GM23338 (cell line): ENCODE measurements around the gene NECTIN1. TPM values are rescaled to one million over a fixed set of nuclear protein-coding genes. Genes with fewer than 3 reads are reported as not detected.

Experiments
- ATAC-seq: fragments of 200-7000 bp; cut with Tn5 transposase; 3 replicates; pipeline ENCODE4 v1.9.1; 2020
- DNase-seq: peaks from one replicate; pipeline ENCODE4 v3.0.0-alpha.2; 2015; ENCODE audit warnings: low spot score
- H2AFZ ChIP-seq: fragments of 200-600 bp; sonication (generic); 2 replicates; pipeline ENCODE4 v1.8.0; 2016; ENCODE audit warnings: antibody characterized with exemption, mild to moderate bottlenecking, moderate library complexity
- H3F3A ChIP-seq: fragments of 200-600 bp; sonication (generic); replicated peaks from 2 replicates; pipeline ENCODE4 v1.8.0; 2017; ENCODE audit warnings: antibody characterized with exemption, mixed run types, low read depth
- H3K27ac ChIP-seq: fragments of 200-600 bp; sonication (generic); 2 replicates; pipeline ENCODE4 v1.6.1; 2016; ENCODE audit warnings: low read depth
- H3K27me3 ChIP-seq: fragments of 200-600 bp; sonication (generic); 2 replicates; pipeline ENCODE4 v1.8.0; 2016; ENCODE audit warnings: mild to moderate bottlenecking, mixed run types, moderate library complexity; ENCODE audit not compliant: insufficient read depth
- H3K36me3 ChIP-seq: fragments of 200-600 bp; sonication (generic); 2 replicates; pipeline ENCODE4 v1.8.0; 2016; ENCODE audit warnings: mild to moderate bottlenecking; ENCODE audit not compliant: insufficient read depth
- H3K4me1 ChIP-seq: fragments of 200-600 bp; sonication (generic); 2 replicates; pipeline ENCODE4 v1.8.0; 2016; ENCODE audit warnings: mild to moderate bottlenecking, moderate library complexity; ENCODE audit not compliant: insufficient read depth
- H3K4me2 ChIP-seq: fragments of 200-600 bp; sonication (generic); 2 replicates; pipeline ENCODE4 v1.7.1; 2017; ENCODE audit warnings: mixed run types
- H3K4me3 ChIP-seq: fragments of 200-600 bp; sonication (generic); 2 replicates; pipeline ENCODE4 v1.6.1; 2016; ENCODE audit warnings: mixed run types
- H3K79me2 ChIP-seq: fragments of 200-600 bp; sonication (generic); replicated peaks from 2 replicates; pipeline ENCODE4 v1.8.0; 2017; ENCODE audit warnings: mild to moderate bottlenecking; ENCODE audit not compliant: insufficient read depth
- H3K9me2 ChIP-seq: fragments of 200-600 bp; sonication (generic); 2 replicates; pipeline ENCODE4 v1.8.0; 2017; ENCODE audit not compliant: insufficient read depth
- H4K20me1 ChIP-seq: fragments of 200-600 bp; sonication (generic); replicated peaks from 2 replicates; pipeline ENCODE4 v1.8.0; 2017; ENCODE audit warnings: mild to moderate bottlenecking; ENCODE audit not compliant: insufficient read depth
- H3K27ac Mint-ChIP-seq: 2 replicates; pipeline ENCODE4 v1.8.0; 2020; ENCODE audit warnings: inconsistent platforms, mild to moderate bottlenecking, moderate library complexity, mixed read lengths
- H3K27me3 Mint-ChIP-seq: 3 replicates; pipeline ENCODE4 v1.8.0; 2022; ENCODE audit warnings: low read depth, mild to moderate bottlenecking, moderate library complexity, mixed read lengths, inconsistent platforms; ENCODE audit not compliant: insufficient read depth, poor library complexity
- H3K36me3 Mint-ChIP-seq: 3 replicates; pipeline ENCODE4 v1.8.0; 2021; ENCODE audit warnings: low read depth, mild to moderate bottlenecking, inconsistent platforms, moderate library complexity, mixed read lengths
- H3K4me1 Mint-ChIP-seq: 3 replicates; pipeline ENCODE4 v1.8.0; 2020; ENCODE audit warnings: mild to moderate bottlenecking, inconsistent platforms, mixed read lengths
- H3K4me3 Mint-ChIP-seq: 3 replicates; pipeline ENCODE4 v1.8.0; 2021; ENCODE audit warnings: moderate library complexity, mild to moderate bottlenecking, inconsistent platforms, mixed read lengths
- H3K9me3 Mint-ChIP-seq: 3 replicates; pipeline ENCODE4 v1.8.0; 2020; ENCODE audit warnings: moderate library complexity, mild to moderate bottlenecking, inconsistent platforms, mixed read lengths
- CREB1 ChIP-seq: fragments of 250-450 bp; sonication (Bioruptor Pico); IDR thresholded peaks from 2 replicates; pipeline ENCODE4 v1.5.0; 2020; ENCODE audit warnings: low read depth, mild to moderate bottlenecking, moderate library complexity
- EZH2 ChIP-seq: fragments of 200-600 bp; sonication (generic); IDR thresholded peaks from one replicate; pipeline ENCODE4 v1.8.0; 2017; ENCODE audit warnings: antibody characterized with exemption, mild to moderate bottlenecking, low read depth; ENCODE audit not compliant: unreplicated experiment
- EZH2phosphoT487 ChIP-seq: fragments of 200-600 bp; sonication (generic); IDR thresholded peaks from one replicate; pipeline ENCODE4 v1.8.1; 2018; ENCODE audit warnings: antibody characterized with exemption; ENCODE audit not compliant: unreplicated experiment
- JUNB ChIP-seq: IDR thresholded peaks from one replicate; pipeline ENCODE4 v1.6.1; 2016; ENCODE audit warnings: antibody characterized with exemption; ENCODE audit not compliant: unreplicated experiment
- NANOG ChIP-seq: IDR thresholded peaks from 2 replicates; pipeline ENCODE4 v1.6.1; 2016; ENCODE audit warnings: antibody characterized with exemption, borderline replicate concordance
- POLR2AphosphoS5 ChIP-seq: IDR thresholded peaks from 2 replicates; pipeline ENCODE4 v1.6.1; 2016; ENCODE audit warnings: antibody characterized with exemption, low read depth
- STAT1 ChIP-seq: IDR thresholded peaks from one replicate; pipeline ENCODE4 v1.6.1; 2016; ENCODE audit warnings: antibody characterized with exemption; ENCODE audit not compliant: unreplicated experiment
- ZNF114 ChIP-seq: fragments of 250-450 bp; sonication (Bioruptor Pico); IDR thresholded peaks from 2 replicates; pipeline ENCODE4 v1.5.0; 2020; ENCODE audit warnings: mild to moderate bottlenecking, moderate library complexity
- ZNF331 ChIP-seq: fragments of 250-450 bp; sonication (Bioruptor Pico); IDR thresholded peaks from 2 replicates; pipeline ENCODE4 v1.5.0; 2020; ENCODE audit warnings: low read depth, mild to moderate bottlenecking, moderate library complexity
- polyA plus RNA-seq: library from polyadenylated mRNA; unstranded; fragments of >200 nt; fragmentation: Nextera tagmentation; extraction: Ambion mirVana; gene quantifications from 2 replicates; pipeline ENCODE4 v1.2.1, GENCODE V29; 2016
- total RNA-seq: library from RNA; depleted of rRNA; stranded (reverse); fragments of >200 nt; shearing (Covaris generic); gene quantifications from 2 replicates; pipeline ENCODE4 v1.2.3, GENCODE V29; 2014
- TF ChIP-seq, protein P1 (sequence below): IDR thresholded peaks from 2 replicates; pipeline ENCODE4 v1.6.1; 2016; ENCODE audit warnings: antibody characterized with exemption
- TF ChIP-seq, protein P2 (sequence below): IDR thresholded peaks from one replicate; pipeline ENCODE4 v1.6.1; 2018; ENCODE audit warnings: antibody characterized with exemption; ENCODE audit not compliant: unreplicated experiment
- TF ChIP-seq, protein P3 (sequence below), 2 experiments: fragments of 200-600 bp in 1 of 2; sonication (generic) in 1 of 2; conservative IDR thresholded peaks; 2 replicates each; pipeline versions ENCODE4 v1.5.1 to v1.6.1; 2016 to 2017; ENCODE audit warnings: antibody characterized with exemption in 2 of 2, low read depth in 2 of 2, mild to moderate bottlenecking in 2 of 2, moderate library complexity in 1 of 2
- TF ChIP-seq, protein P4 (sequence below): fragments of 250-450 bp; sonication (Bioruptor Pico); IDR thresholded peaks from 2 replicates; pipeline ENCODE4 v1.5.0; 2020; ENCODE audit warnings: mild to moderate bottlenecking, moderate library complexity

Gene NECTIN1
- total and polyA plus RNA-seq, 2 experiments from 2014 or later: 18.7 to 56.3 TPM

DNA sequence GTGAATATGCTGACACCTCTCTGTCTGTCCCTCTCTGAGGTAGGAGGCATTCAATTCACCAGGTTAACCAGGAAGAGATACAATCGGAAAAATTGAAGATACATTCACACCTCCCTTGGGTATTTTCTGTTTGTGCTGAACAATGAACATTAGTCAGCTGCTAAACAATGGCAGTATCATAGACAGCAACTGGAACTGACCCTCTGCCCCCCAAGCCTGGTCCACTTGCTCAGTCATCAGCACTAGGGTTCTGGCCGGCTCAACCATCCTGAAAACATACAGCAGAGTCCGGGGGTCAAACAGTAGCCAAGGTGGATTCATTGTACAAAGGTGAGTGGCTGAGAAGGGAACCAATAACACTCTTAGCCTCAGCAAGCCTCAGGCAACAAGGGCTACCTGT is 4.0 kb downstream of the NECTIN1 start:
- TF ChIP-seq, protein P1, sequence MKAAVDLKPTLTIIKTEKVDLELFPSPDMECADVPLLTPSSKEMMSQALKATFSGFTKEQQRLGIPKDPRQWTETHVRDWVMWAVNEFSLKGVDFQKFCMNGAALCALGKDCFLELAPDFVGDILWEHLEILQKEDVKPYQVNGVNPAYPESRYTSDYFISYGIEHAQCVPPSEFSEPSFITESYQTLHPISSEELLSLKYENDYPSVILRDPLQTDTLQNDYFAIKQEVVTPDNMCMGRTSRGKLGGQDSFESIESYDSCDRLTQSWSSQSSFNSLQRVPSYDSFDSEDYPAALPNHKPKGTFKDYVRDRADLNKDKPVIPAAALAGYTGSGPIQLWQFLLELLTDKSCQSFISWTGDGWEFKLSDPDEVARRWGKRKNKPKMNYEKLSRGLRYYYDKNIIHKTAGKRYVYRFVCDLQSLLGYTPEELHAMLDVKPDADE: no peak
- TF ChIP-seq ZNF114 (CRISPR knock-in tag) (no peak), JUNB (no peak), CREB1 (CRISPR knock-in tag) (no peak), EZH2 (no peak), ZNF331 (CRISPR knock-in tag) (no peak), EZH2phosphoT487 (no peak), STAT1 (no peak), NANOG (no peak), POLR2AphosphoS5 (no peak)
- TF ChIP-seq, protein P2, sequence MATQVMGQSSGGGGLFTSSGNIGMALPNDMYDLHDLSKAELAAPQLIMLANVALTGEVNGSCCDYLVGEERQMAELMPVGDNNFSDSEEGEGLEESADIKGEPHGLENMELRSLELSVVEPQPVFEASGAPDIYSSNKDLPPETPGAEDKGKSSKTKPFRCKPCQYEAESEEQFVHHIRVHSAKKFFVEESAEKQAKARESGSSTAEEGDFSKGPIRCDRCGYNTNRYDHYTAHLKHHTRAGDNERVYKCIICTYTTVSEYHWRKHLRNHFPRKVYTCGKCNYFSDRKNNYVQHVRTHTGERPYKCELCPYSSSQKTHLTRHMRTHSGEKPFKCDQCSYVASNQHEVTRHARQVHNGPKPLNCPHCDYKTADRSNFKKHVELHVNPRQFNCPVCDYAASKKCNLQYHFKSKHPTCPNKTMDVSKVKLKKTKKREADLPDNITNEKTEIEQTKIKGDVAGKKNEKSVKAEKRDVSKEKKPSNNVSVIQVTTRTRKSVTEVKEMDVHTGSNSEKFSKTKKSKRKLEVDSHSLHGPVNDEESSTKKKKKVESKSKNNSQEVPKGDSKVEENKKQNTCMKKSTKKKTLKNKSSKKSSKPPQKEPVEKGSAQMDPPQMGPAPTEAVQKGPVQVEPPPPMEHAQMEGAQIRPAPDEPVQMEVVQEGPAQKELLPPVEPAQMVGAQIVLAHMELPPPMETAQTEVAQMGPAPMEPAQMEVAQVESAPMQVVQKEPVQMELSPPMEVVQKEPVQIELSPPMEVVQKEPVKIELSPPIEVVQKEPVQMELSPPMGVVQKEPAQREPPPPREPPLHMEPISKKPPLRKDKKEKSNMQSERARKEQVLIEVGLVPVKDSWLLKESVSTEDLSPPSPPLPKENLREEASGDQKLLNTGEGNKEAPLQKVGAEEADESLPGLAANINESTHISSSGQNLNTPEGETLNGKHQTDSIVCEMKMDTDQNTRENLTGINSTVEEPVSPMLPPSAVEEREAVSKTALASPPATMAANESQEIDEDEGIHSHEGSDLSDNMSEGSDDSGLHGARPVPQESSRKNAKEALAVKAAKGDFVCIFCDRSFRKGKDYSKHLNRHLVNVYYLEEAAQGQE: no peak
- TF ChIP-seq, protein P3, sequence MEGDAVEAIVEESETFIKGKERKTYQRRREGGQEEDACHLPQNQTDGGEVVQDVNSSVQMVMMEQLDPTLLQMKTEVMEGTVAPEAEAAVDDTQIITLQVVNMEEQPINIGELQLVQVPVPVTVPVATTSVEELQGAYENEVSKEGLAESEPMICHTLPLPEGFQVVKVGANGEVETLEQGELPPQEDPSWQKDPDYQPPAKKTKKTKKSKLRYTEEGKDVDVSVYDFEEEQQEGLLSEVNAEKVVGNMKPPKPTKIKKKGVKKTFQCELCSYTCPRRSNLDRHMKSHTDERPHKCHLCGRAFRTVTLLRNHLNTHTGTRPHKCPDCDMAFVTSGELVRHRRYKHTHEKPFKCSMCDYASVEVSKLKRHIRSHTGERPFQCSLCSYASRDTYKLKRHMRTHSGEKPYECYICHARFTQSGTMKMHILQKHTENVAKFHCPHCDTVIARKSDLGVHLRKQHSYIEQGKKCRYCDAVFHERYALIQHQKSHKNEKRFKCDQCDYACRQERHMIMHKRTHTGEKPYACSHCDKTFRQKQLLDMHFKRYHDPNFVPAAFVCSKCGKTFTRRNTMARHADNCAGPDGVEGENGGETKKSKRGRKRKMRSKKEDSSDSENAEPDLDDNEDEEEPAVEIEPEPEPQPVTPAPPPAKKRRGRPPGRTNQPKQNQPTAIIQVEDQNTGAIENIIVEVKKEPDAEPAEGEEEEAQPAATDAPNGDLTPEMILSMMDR (conservative IDR thresholded peaks at IDR 0.05; ENCODE audit: low read depth in 2 of 2): no peak
- TF ChIP-seq, protein P4, sequence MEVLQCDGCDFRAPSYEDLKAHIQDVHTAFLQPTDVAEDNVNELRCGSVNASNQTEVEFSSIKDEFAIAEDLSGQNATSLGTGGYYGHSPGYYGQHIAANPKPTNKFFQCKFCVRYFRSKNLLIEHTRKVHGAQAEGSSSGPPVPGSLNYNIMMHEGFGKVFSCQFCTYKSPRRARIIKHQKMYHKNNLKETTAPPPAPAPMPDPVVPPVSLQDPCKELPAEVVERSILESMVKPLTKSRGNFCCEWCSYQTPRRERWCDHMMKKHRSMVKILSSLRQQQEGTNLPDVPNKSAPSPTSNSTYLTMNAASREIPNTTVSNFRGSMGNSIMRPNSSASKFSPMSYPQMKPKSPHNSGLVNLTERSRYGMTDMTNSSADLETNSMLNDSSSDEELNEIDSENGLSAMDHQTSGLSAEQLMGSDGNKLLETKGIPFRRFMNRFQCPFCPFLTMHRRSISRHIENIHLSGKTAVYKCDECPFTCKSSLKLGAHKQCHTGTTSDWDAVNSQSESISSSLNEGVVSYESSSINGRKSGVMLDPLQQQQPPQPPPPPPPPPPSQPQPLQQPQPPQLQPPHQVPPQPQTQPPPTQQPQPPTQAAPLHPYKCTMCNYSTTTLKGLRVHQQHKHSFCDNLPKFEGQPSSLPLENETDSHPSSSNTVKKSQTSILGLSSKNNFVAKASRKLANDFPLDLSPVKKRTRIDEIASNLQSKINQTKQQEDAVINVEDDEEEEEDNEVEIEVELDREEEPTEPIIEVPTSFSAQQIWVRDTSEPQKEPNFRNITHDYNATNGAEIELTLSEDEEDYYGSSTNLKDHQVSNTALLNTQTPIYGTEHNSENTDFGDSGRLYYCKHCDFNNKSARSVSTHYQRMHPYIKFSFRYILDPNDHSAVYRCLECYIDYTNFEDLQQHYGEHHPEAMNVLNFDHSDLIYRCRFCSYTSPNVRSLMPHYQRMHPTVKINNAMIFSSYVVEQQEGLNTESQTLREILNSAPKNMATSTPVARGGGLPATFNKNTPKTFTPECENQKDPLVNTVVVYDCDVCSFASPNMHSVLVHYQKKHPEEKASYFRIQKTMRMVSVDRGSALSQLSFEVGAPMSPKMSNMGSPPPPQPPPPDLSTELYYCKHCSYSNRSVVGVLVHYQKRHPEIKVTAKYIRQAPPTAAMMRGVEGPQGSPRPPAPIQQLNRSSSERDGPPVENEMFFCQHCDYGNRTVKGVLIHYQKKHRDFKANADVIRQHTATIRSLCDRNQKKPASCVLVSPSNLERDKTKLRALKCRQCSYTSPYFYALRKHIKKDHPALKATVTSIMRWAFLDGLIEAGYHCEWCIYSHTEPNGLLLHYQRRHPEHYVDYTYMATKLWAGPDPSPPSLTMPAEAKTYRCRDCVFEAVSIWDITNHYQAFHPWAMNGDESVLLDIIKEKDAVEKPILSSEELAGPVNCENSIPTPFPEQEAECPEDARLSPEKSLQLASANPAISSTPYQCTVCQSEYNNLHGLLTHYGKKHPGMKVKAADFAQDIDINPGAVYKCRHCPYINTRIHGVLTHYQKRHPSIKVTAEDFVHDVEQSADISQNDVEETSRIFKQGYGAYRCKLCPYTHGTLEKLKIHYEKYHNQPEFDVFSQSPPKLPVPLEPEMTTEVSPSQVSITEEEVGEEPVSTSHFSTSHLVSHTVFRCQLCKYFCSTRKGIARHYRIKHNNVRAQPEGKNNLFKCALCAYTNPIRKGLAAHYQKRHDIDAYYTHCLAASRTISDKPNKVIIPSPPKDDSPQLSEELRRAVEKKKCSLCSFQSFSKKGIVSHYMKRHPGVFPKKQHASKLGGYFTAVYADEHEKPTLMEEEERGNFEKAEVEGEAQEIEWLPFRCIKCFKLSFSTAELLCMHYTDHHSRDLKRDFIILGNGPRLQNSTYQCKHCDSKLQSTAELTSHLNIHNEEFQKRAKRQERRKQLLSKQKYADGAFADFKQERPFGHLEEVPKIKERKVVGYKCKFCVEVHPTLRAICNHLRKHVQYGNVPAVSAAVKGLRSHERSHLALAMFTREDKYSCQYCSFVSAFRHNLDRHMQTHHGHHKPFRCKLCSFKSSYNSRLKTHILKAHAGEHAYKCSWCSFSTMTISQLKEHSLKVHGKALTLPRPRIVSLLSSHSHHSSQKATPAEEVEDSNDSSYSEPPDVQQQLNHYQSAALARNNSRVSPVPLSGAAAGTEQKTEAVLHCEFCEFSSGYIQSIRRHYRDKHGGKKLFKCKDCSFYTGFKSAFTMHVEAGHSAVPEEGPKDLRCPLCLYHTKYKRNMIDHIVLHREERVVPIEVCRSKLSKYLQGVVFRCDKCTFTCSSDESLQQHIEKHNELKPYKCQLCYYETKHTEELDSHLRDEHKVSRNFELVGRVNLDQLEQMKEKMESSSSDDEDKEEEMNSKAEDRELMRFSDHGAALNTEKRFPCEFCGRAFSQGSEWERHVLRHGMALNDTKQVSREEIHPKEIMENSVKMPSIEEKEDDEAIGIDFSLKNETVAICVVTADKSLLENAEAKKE (CRISPR knock-in tag): no peak

More for the DNA sequence above, 4.0 kb downstream of the NECTIN1 start:
- peak overlapping the region; percentile 96; the same call in 1 of the 2 replicates for H3K4me3 ChIP-seq
- no peaks in the 10 kb centered on the region for H3K27me3 ChIP-seq
- H2AFZ ChIP-seq: no peak overlapping the region
- H3F3A ChIP-seq: no peaks in the 10 kb centered on the region
- Mint-ChIP-seq H3K36me3 (peaks cover 23% of the 10 kb centered on the region), H3K4me3 (peak overlapping the region; percentile 98; the same call in 2 of the 3 replicates), H3K27me3 (peaks cover 19% of the 10 kb centered on the region), H3K4me1 (peaks cover 65% of the 10 kb centered on the region), H3K9me3 (no peaks in the 10 kb centered on the region), H3K27ac (no peak overlapping the region)
- no peaks in the 10 kb centered on the region for H3K9me2 ChIP-seq
- no peak for ATAC-seq
- no peak overlapping the region for H3K27ac ChIP-seq
- H3K4me2 ChIP-seq: peak overlapping the region; percentile 94
- no peak for DNase-seq
- peaks cover 57% of the 10 kb centered on the region for H3K4me1 ChIP-seq
- no peaks in the 10 kb centered on the region for H3K36me3 ChIP-seq
- peaks cover 81% of the 10 kb centered on the region for H3K79me2 ChIP-seq
- H4K20me1 ChIP-seq: peaks cover 43% of the 10 kb centered on the region
